Activated CD4-positive, alpha-beta memory T cell treated with anti-CD3 and anti-CD28 coated beads, Interleukin-2, amount 10 ng/mL, durations not matched to agents 7 days and 5 days (primary cell): ENCODE data around the gene ANO1. TPM values are rescaled to one million over a fixed set of nuclear protein-coding genes. Genes with fewer than 3 reads are reported as not detected.

Experiments used
- CTCF ChIA-PET: fragments of 350-600 bp; sonication (Branson Sonifier 250); formaldehyde crosslinking; loops from one replicate; lab custom pipeline; 2021; ENCODE audit warnings: antibody characterized with exemption, inconsistent platforms; lab: Charles Lee
- POLR2A ChIA-PET: fragments of 350-600 bp; sonication (Branson Sonifier 250); formaldehyde crosslinking; loops from one replicate; lab custom pipeline; 2021; ENCODE audit warnings: antibody characterized with exemption; lab: Charles Lee
- DNase-seq: peaks from one replicate; pipeline ENCODE4 v3.0.0-alpha.2; 2020
- H3K27ac Mint-ChIP-seq: one replicate; pipeline ENCODE4 v1.8.0; 2021; ENCODE audit warnings: mild to moderate bottlenecking, mixed read lengths
- H3K27me3 Mint-ChIP-seq: one replicate; pipeline ENCODE4 v1.8.0; 2021; ENCODE audit warnings: mixed read lengths
- H3K36me3 Mint-ChIP-seq: one replicate; pipeline ENCODE4 v1.8.0; 2021; ENCODE audit warnings: low read depth, mixed read lengths
- H3K4me1 Mint-ChIP-seq: one replicate; pipeline ENCODE4 v1.8.0; 2021; ENCODE audit warnings: mixed read lengths
- H3K4me3 Mint-ChIP-seq: one replicate; pipeline ENCODE4 v1.8.0; 2021; ENCODE audit warnings: mild to moderate bottlenecking, mixed read lengths
- H3K9me3 Mint-ChIP-seq: one replicate; pipeline ENCODE4 v1.8.0; 2021; ENCODE audit warnings: mixed read lengths
- total RNA-seq, 2 experiments: library from RNA; stranded (reverse); gene quantifications; one replicate each; pipeline ENCODE4 v1.2.3, GENCODE V29; 2021

ANO1 gene
- total RNA-seq, 2 experiments from 2014 or later = not detected

DNA sequence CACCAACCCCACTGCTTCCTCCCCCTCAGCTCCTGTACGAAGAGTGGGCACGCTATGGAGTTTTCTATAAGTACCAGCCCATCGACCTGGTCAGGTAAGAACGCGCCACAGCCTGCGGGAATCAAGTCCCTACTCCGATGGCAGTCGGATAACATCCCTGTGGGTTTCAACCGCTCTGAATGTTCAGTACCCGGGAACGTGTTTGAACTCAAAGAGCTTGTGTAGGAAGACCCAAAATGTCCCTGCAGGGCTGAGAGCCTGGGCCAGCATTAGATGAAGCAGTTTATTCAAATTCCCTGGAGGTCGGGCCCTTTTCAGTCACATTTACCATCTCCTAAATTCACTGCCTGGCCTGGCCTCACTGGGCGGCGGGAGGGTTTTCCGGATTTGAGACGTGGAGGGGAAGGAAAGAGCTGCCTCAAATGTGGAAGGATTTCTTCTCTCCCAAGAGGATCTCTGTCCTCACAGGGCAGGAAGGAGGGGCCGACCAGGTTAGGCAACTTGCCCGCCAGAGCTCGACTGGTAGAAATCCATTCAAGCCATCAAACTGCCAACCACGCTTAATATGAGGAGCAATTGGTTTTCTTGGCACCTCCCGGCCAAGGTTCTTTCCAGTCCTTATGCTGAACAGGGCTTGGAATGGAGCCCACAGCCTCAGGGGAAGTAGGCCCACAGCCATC lies 46.3 kb downstream of the ANO1 start:
- ChIA-PET POLR2A (no interaction called here), CTCF (interaction anchor here (0.6 kb wide), 1 partner anchor 236 kb away, joined by 3 read pairs; no protein-coding TSS in a partner anchor)
- Mint-ChIP-seq H3K27ac (no peak overlapping the region), H3K27me3 (no peaks in the 10 kb centered on the region), H3K4me3 (no peak overlapping the region), H3K36me3 (no peaks in the 10 kb centered on the region), H3K9me3 (peaks cover 1% of the 10 kb centered on the region), H3K4me1 (no peaks in the 10 kb centered on the region)
- no peak for DNase-seq

- H3K27me3 Mint-ChIP-seq = no peaks in the 10 kb centered on the region
- H3K9me3 Mint-ChIP-seq = no peaks in the 10 kb centered on the region
- ChIA-PET POLR2A (no interaction called here), CTCF (no interaction called here)
- DNase-seq = no peak
- no peaks in the 10 kb centered on the region for H3K36me3 Mint-ChIP-seq
- no peak overlapping the region for H3K4me3 Mint-ChIP-seq
- no peak overlapping the region for H3K27ac Mint-ChIP-seq
- no peaks in the 10 kb centered on the region for H3K4me1 Mint-ChIP-seq
These were observed 48.4 kb downstream of the ANO1 start for GRCh38 chr11:70126494-70126893.

- ChIA-PET POLR2A (no interaction called here), CTCF (no interaction called here)
- no peaks in the 10 kb centered on the region for H3K27me3 Mint-ChIP-seq
- no peak for DNase-seq
- H3K9me3 Mint-ChIP-seq = no peaks in the 10 kb centered on the region
- H3K36me3 Mint-ChIP-seq = no peaks in the 10 kb centered on the region
- no peaks in the 10 kb centered on the region for H3K4me1 Mint-ChIP-seq
- no peak overlapping the region for H3K27ac Mint-ChIP-seq
- no peak overlapping the region for H3K4me3 Mint-ChIP-seq
These were observed 49.7 kb downstream of the ANO1 start for GRCh38 chr11:70127653-70128434.

DNA sequence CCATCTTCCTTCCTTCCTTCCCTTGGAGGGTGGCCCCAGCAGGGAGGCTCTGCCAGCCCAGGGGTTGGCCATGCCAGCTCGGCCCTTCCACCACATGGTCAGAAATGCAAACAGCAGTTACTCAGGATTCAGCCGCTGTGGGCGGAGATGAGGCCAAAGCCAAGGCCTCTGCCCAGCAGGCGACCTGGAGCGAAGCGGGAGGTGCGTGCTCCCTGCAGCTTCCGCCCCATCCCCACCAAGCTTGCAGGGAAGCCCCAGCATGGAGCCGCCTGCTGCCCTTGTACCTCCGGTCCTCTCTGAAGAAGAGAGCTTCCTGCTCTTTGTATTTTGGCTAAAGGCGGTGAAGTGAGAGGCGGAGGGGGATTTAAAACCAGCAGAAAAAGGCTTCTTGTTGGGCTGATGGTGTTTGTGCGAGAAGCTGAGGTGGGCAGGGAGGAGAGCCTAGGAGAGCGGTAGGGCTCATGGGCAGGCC lies 50.4 kb downstream of the ANO1 start:
- H3K27ac Mint-ChIP-seq = no peak overlapping the region
- no peaks in the 10 kb centered on the region for H3K27me3 Mint-ChIP-seq
- no peaks in the 10 kb centered on the region for H3K4me1 Mint-ChIP-seq
- ChIA-PET CTCF (no interaction called here), POLR2A (no interaction called here)
- DNase-seq = no peak
- H3K36me3 Mint-ChIP-seq = no peaks in the 10 kb centered on the region
- H3K9me3 Mint-ChIP-seq = no peaks in the 10 kb centered on the region
- H3K4me3 Mint-ChIP-seq = no peak overlapping the region

GRCh38 chr11:70129051-70129592 lies 51.0 kb downstream of the ANO1 start:
- ChIA-PET POLR2A (no interaction called here), CTCF (no interaction called here)
- no peaks in the 10 kb centered on the region for H3K4me1 Mint-ChIP-seq
- DNase-seq = no peak
- H3K36me3 Mint-ChIP-seq = no peaks in the 10 kb centered on the region
- no peak overlapping the region for H3K27ac Mint-ChIP-seq
- H3K9me3 Mint-ChIP-seq = no peaks in the 10 kb centered on the region
- no peak overlapping the region for H3K4me3 Mint-ChIP-seq
- no peaks in the 10 kb centered on the region for H3K27me3 Mint-ChIP-seq

DNA sequence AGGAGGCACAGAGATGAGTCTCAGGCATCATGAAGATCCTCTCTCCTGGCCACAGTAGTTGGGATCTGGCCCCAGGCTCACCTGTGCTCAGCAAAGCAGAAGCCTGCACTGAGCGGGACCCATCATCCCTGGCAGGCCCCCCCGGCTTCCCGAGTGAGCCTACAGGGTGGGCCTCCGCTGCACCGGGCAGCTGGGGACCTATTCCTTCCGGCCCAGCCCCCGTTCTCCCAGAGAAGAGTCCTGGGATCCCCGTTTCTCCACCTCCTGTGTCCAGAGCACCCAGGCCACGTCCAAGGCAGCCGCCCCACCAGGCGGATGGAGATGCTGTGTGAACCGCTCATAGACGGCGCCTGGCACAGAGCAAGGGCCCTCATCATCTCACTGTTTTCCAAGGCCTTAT lies 52.5 kb downstream of the ANO1 start:
- no peaks in the 10 kb centered on the region for H3K36me3 Mint-ChIP-seq
- H3K27me3 Mint-ChIP-seq = no peaks in the 10 kb centered on the region
- ChIA-PET POLR2A (no interaction called here), CTCF (no interaction called here)
- no peaks in the 10 kb centered on the region for H3K9me3 Mint-ChIP-seq
- H3K27ac Mint-ChIP-seq = no peak overlapping the region
- no peak overlapping the region for H3K4me3 Mint-ChIP-seq
- no peaks in the 10 kb centered on the region for H3K4me1 Mint-ChIP-seq
- no peak for DNase-seq

GRCh38 chr11:70131606-70132190 lies 53.6 kb downstream of the ANO1 start:
- Mint-ChIP-seq H3K9me3 (no peaks in the 10 kb centered on the region), H3K36me3 (no peaks in the 10 kb centered on the region), H3K4me3 (no peak overlapping the region), H3K4me1 (no peaks in the 10 kb centered on the region), H3K27ac (no peak overlapping the region), H3K27me3 (no peaks in the 10 kb centered on the region)
- CTCF ChIA-PET = no interaction called here
- DNase-seq = no peak
- POLR2A ChIA-PET = interaction anchor here (1.4 kb wide), 1 partner anchor 12 kb away, joined by 3 read pairs; no protein-coding TSS in a partner anchor

DNA sequence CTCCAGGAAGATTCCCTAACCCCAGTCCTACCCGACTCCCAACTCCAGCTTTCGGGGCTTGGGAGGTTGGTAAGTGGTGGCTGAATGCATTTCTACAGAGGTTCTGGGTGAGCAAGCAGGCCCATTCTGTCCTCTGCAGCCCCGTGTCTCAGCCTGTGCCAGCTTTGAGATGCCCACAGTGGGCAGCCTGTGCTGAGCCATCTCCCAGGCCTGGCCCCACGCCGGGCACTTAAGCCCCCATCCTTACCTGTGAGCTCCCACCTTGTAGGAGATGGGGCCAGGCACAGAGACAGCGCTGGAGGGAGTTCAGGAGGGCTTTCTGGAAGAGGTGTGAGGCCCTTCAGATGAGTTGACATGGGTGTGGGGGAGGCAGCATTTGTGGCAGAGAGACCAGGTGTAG lies 54.5 kb downstream of the ANO1 start:
- POLR2A ChIA-PET = interaction anchor here (1.4 kb wide), 1 partner anchor 11 kb away, joined by 3 read pairs; no protein-coding TSS in a partner anchor
- no peaks in the 10 kb centered on the region for H3K27me3 Mint-ChIP-seq
- H3K27ac Mint-ChIP-seq = no peak overlapping the region
- no peaks in the 10 kb centered on the region for H3K36me3 Mint-ChIP-seq
- no peak for DNase-seq
- H3K4me3 Mint-ChIP-seq = no peak overlapping the region
- CTCF ChIA-PET = no interaction called here
- no peaks in the 10 kb centered on the region for H3K4me1 Mint-ChIP-seq
- H3K9me3 Mint-ChIP-seq = no peaks in the 10 kb centered on the region

DNA sequence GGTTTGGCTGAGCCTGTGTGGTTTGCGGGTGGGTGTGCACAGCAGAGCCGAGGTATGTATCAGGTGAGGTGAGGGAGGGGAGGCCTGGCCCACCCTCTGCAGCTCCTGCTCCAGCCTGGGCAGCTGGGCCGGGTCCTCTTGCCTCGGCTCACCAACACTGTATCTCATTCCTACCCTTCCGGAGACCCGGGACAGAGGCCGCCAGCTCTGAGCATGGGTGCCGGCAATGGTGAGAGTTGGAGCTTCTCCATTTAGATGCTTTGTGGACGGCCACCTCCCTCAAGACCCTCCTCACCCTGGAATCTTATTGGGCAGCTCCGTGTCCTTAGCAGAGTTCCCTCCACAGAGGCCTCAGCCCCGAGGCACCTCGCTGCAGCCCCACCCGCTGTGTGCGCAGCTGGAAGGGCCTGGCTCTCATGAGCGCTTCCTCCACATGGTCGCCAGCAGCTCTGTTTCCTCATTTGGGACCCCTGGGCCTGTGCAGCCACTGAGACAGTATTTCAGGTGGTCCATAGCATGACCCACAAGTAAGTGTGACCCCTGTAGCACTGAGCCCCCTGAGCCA lies 55.7 kb downstream of the ANO1 start:
- Mint-ChIP-seq H3K9me3 (no peaks in the 10 kb centered on the region), H3K27ac (no peak overlapping the region), H3K4me1 (no peaks in the 10 kb centered on the region), H3K4me3 (no peak overlapping the region), H3K36me3 (no peaks in the 10 kb centered on the region), H3K27me3 (no peaks in the 10 kb centered on the region)
- no peak for DNase-seq
- POLR2A ChIA-PET = no interaction called here
- CTCF ChIA-PET = no interaction called here

DNA sequence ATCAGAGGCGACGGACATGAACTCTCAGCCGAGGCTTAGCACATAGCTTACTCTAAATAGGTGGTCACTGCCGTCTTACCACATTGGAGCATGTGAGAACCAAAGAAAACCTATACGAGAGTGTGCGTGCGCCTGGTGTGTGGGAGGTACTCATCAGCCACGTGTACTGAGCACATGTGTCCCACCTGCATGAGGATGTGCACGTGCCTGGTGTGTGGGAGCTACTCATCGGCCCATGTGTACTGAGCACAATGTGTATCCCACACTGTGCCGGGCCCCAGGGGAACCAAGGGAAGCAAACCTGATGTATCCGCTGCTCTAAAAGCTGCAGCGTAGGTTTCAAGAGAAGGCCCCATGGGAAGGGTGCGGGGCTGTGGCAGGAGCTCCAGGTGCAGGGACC lies 56.4 kb downstream of the ANO1 start:
- H3K4me1 Mint-ChIP-seq = no peaks in the 10 kb centered on the region
- H3K9me3 Mint-ChIP-seq = no peaks in the 10 kb centered on the region
- H3K27ac Mint-ChIP-seq = no peak overlapping the region
- ChIA-PET POLR2A (no interaction called here), CTCF (no interaction called here)
- no peaks in the 10 kb centered on the region for H3K36me3 Mint-ChIP-seq
- no peak overlapping the region for H3K4me3 Mint-ChIP-seq
- H3K27me3 Mint-ChIP-seq = no peaks in the 10 kb centered on the region
- no peak for DNase-seq

DNA sequence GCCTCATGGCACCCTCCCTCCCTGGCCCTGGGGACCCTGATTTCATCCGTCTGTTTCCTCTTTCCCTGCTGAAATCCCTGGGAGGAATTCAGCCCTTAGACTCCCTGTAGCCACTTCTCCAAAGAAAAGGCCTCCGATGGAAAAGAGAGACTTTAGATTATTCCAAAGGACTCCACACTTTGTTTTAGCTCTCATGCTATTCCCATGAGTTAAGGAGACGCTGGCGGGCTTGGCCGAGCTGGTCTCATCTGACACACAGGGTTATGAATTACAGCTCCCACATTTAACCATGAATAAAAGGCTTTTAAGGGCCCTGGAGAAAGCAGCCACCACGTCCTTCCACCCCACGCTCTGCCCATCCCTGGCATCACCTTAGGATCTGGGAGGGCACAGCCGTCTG lies 57.0 kb downstream of the ANO1 start:
- POLR2A ChIA-PET = no interaction called here

GRCh38 chr11:70135625-70136059 lies 57.5 kb downstream of the ANO1 start:
- Mint-ChIP-seq H3K9me3 (no peaks in the 10 kb centered on the region), H3K4me1 (no peaks in the 10 kb centered on the region), H3K27me3 (peaks cover 3% of the 10 kb centered on the region), H3K36me3 (no peaks in the 10 kb centered on the region), H3K27ac (no peak overlapping the region), H3K4me3 (no peak overlapping the region)
- DNase-seq = no peak
- ChIA-PET POLR2A (no interaction called here), CTCF (no interaction called here)

More for the DNA sequence above, 57.0 kb downstream of the ANO1 start:
- DNase-seq = no peak
- CTCF ChIA-PET = no interaction called here
- Mint-ChIP-seq H3K4me1 (no peaks in the 10 kb centered on the region), H3K27me3 (no peaks in the 10 kb centered on the region), H3K9me3 (no peaks in the 10 kb centered on the region), H3K36me3 (no peaks in the 10 kb centered on the region), H3K27ac (no peak overlapping the region), H3K4me3 (no peak overlapping the region)

- ChIA-PET CTCF (interaction anchor here (1.0 kb wide), 1 partner anchor 31 kb away, joined by 3 read pairs; no protein-coding TSS in a partner anchor), POLR2A (no interaction called here)
- H3K4me1 Mint-ChIP-seq = no peaks in the 10 kb centered on the region
- H3K27me3 Mint-ChIP-seq = peaks cover 17% of the 10 kb centered on the region
- no peaks in the 10 kb centered on the region for H3K9me3 Mint-ChIP-seq
- H3K27ac Mint-ChIP-seq = no peak overlapping the region
- no peak overlapping the region for H3K4me3 Mint-ChIP-seq
- no peak for DNase-seq
- H3K36me3 Mint-ChIP-seq = no peaks in the 10 kb centered on the region
These were observed 59.3 kb downstream of the ANO1 start for GRCh38 chr11:70137383-70137782.
